GM12878 (cell line): Measurements from ENCODE around the gene LASP1NB.

Experiments
- ATAC-seq: fragments of 200-7000 bp; cut with Tn5 transposase; 3 replicates; pipeline ENCODE4 v1.9.1; 2020; ENCODE audit warnings: mild to moderate bottlenecking, moderate library complexity
- BruUV-seq: library from RNA; stranded (reverse); fragments of 400-500 nt; replicated peaks from 2 replicates; lab custom pipeline; 2021; lab: Mats Ljungman, UMichigan
- CTCF ChIA-PET: fragments of 300-600 bp; sonication (Branson Sonifier 250); formaldehyde crosslinking; extraction: SDS; loops from one replicate; lab custom pipeline; 2021; ENCODE audit warnings: inconsistent platforms; lab: Yijun Ruan, JAX
- POLR2A ChIA-PET: fragments of 350-600 bp; formaldehyde crosslinking; extraction: SDS; loops from one replicate; lab custom pipeline; 2021; ENCODE audit warnings: inconsistent platforms; lab: Charles Lee
- RAD21 ChIA-PET: fragments of 300-600 bp; sonication (Branson Sonifier 250); formaldehyde crosslinking; loops from one replicate; lab custom pipeline; 2023; ENCODE audit warnings: antibody characterized with exemption; ENCODE audit not compliant: unreplicated experiment; lab: Charles Lee
- SMC1A ChIA-PET: fragments of 300-600 bp; sonication (Branson Sonifier 250); formaldehyde crosslinking; loops from one replicate; lab custom pipeline; 2023; ENCODE audit not compliant: unreplicated experiment, uncharacterized antibody; lab: Charles Lee
- DNase-seq: peaks from one replicate; pipeline ENCODE4 v3.0.0-alpha.2; 2011; ENCODE audit warnings: low read depth, low spot score
- FAIRE-seq: peaks from 3 replicates; lab custom pipeline; 2011; peaks lifted over from hg19 to GRCh38; lab: Jason Lieb, UNC
- H2AFZ ChIP-seq: 2 replicates; pipeline ENCODE4 v1.6.0; 2011; ENCODE audit warnings: low read depth, low read length, control low read depth; ENCODE audit not compliant: control insufficient read depth
- H3K27ac ChIP-seq: 2 replicates; pipeline ENCODE4 v1.5.1; 2011; ENCODE audit warnings: control low read depth; ENCODE audit not compliant: control insufficient read depth, insufficient read depth
- H3K27me3 ChIP-seq, 2 experiments: replicated peaks in 1 of 2; 2 replicates each; pipeline versions ENCODE4 v1.6.0 to v1.6.1; 2011; ENCODE audit warnings: low read length in 1 of 2; ENCODE audit not compliant: control insufficient read depth in 2 of 2, insufficient read depth in 2 of 2
- H3K36me3 ChIP-seq, 2 experiments: 2 replicates each; pipeline ENCODE4 v1.5.1; 2011; ENCODE audit warnings: low read length in 1 of 2; ENCODE audit not compliant: control insufficient read depth in 2 of 2, insufficient read depth in 2 of 2
- H3K4me1 ChIP-seq: 2 replicates; pipeline ENCODE4 v1.6.1; 2011; ENCODE audit warnings: mild to moderate bottlenecking, low read length, moderate library complexity, mixed read lengths; ENCODE audit not compliant: control insufficient read depth, insufficient read depth
- H3K4me2 ChIP-seq: 2 replicates; pipeline ENCODE4 v1.6.0; 2011; ENCODE audit warnings: control low read depth; ENCODE audit not compliant: control insufficient read depth, insufficient read depth
- H3K4me3 ChIP-seq: fragments of 200-600 bp; sonication (generic); 2 replicates; pipeline ENCODE4 v1.5.1; 2016
- H3K79me2 ChIP-seq: 2 replicates; pipeline ENCODE4 v1.6.0; 2011; ENCODE audit warnings: low read length; ENCODE audit not compliant: control insufficient read depth, insufficient read depth
- H3K9ac ChIP-seq: 2 replicates; pipeline ENCODE4 v1.8.0; 2011; ENCODE audit warnings: low read length, control low read depth, mixed read lengths; ENCODE audit not compliant: control insufficient read depth, insufficient read depth
- H3K9me3 ChIP-seq: replicated peaks from 3 replicates; pipeline ENCODE4 v1.5.1; 2011; ENCODE audit warnings: mild to moderate bottlenecking, low read length; ENCODE audit not compliant: control insufficient read depth, insufficient read depth
- H4K20me1 ChIP-seq: 2 replicates; pipeline ENCODE4 v1.6.0; 2011; ENCODE audit not compliant: control insufficient read depth, insufficient read depth
- BHLHE40 ChIP-seq, 2 experiments: fragments of 450-650 bp in 1 of 2; IDR thresholded peaks; 2 replicates each; pipeline ENCODE4 v1.6.1; 2011 to 2017; ENCODE audit warnings: low read depth in 2 of 2, borderline replicate concordance in 1 of 2, improper control_type of control experiment in 1 of 2, low read length in 1 of 2, mild to moderate bottlenecking in 1 of 2
- CEBPB ChIP-seq, 2 experiments: fragments of 150-350 bp in 1 of 2; IDR thresholded peaks; 2 replicates each; pipeline ENCODE4 v1.6.1; 2012 to 2014; ENCODE audit warnings: low read depth in 2 of 2, low read length in 2 of 2, borderline replicate concordance in 1 of 2, inconsistent platforms in 1 of 2
- E4F1 ChIP-seq: fragments of 450-650 bp; IDR thresholded peaks from 2 replicates; pipeline ENCODE4 v1.6.1; 2018; ENCODE audit warnings: borderline replicate concordance, mild to moderate bottlenecking; ENCODE audit not compliant: partially characterized antibody
- ESRRA ChIP-seq: IDR thresholded peaks from 2 replicates; pipeline ENCODE4 v1.6.1; 2012; ENCODE audit warnings: mild to moderate bottlenecking, low read length, improper control_type of control experiment
- HCFC1 ChIP-seq: fragments of 150-350 bp; IDR thresholded peaks from 2 replicates; pipeline ENCODE4 v1.6.1; 2014; ENCODE audit warnings: low read length
- HDGF ChIP-seq: fragments of 450-650 bp; IDR thresholded peaks from 2 replicates; pipeline ENCODE4 v1.6.1; 2016; ENCODE audit warnings: antibody characterized with exemption
- POLR2AphosphoS2 ChIP-seq: IDR thresholded peaks from 2 replicates; pipeline ENCODE4 v1.6.1; 2011; ENCODE audit warnings: low read depth, mild to moderate bottlenecking, low read length, improper control_type of control experiment, moderate library complexity
- RAD51 ChIP-seq: fragments of 450-650 bp; IDR thresholded peaks from 2 replicates; pipeline ENCODE4 v1.6.1; 2016; ENCODE audit warnings: moderate library complexity, mild to moderate bottlenecking, inconsistent platforms
- RBBP5 ChIP-seq: fragments of 200-600 bp; sonication (generic); conservative IDR thresholded peaks from 2 replicates; pipeline ENCODE4 v1.6.1; 2016
- RELA ChIP-seq: fragments of 450-650 bp; IDR thresholded peaks from 2 replicates; pipeline ENCODE4 v1.8.0; 2014; ENCODE audit warnings: borderline replicate concordance; ENCODE audit not compliant: partially characterized antibody
- SIX5 ChIP-seq: IDR thresholded peaks from 2 replicates; pipeline ENCODE4 v1.6.1; 2011; ENCODE audit warnings: mild to moderate bottlenecking, low read depth, low read length, moderate library complexity; ENCODE audit not compliant: severe bottlenecking
- USF2 ChIP-seq: IDR thresholded peaks from 2 replicates; pipeline ENCODE4 v1.6.1; 2011; ENCODE audit warnings: low read depth, low read length, improper control_type of control experiment, borderline replicate concordance
- YY1 ChIP-seq: IDR thresholded peaks from 2 replicates; pipeline ENCODE4 v1.6.1; 2011; ENCODE audit warnings: low read depth, mild to moderate bottlenecking, low read length
- WGBS: methylation state at CpG from one replicate; pipeline ENCODE4 v1.1.6; 2016; ENCODE audit warnings: low lambda C conversion rate; ENCODE audit not compliant: insufficient replicate concordance, insufficient coverage; ENCODE audit errors: missing lambda C conversion rate; 5-methylcytosine and 5-hydroxymethylcytosine counted together
- in situ Hi-C: fragments of 300-500 bp; cut with MboI; formaldehyde crosslinking; loops from 9 replicates; pipeline ENCODE4 v1.14.3; 2018; ENCODE audit warnings: mixed read lengths
- intact Hi-C: fragments of 100-400 bp; cut with micrococcal nuclease; formaldehyde crosslinking; loops from one replicate; pipeline ENCODE4 v1.14.2; 2022; ENCODE audit not compliant: unreplicated experiment
- TF ChIP-seq, protein P1 (sequence below), 3 experiments: IDR thresholded peaks in 2 of 3; conservative IDR thresholded peaks in 1 of 3; 2 replicates each; pipeline ENCODE4 v1.5.1; 2011; ENCODE audit warnings: low read depth in 3 of 3, low read length in 3 of 3, mild to moderate bottlenecking in 3 of 3, control low read depth in 2 of 3, moderate library complexity in 2 of 3, inconsistent platforms in 1 of 3, mixed read lengths in 1 of 3; ENCODE audit not compliant: control insufficient read depth in 2 of 3, insufficient read depth in 1 of 3; ENCODE audit errors: extremely low read depth in 1 of 3

LASP1NB gene

GRCh38 chr17:38883592-38884526 is 41.6 kb upstream of the LASP1NB start (continued):
- no peak for TF ChIP-seq USF2

DNA sequence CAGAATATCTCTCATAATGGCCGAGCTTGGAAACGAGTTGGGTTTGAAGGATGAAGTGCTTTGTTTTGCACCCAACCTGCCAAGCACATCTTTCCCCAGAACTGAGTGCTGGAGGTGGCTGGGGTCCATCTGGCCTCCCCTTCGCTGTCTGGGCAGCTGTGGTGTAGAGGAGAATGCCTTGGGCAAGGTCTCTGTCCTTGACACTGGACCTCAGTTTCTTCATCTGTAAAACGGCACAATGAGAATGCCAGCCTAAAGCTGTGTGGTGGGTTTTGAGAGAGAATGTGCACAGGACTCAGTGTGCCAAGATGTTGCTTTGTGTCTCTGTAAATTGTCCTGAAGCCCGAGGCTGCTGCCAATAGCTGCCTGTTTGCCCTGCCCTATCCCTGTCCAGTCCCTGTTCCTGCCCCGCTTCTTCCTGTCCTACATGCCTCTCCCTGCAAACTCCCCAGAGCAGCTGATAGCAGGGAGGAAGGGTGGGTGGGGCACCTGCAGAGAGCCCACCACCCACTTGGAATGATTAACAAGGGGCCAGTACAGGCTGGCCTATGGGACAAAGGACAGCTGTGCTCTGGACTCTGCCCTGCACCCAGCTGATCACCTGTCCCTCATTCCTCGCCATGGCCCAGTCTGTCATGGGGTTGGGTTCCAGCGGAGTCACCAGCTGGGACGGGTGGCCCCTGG is 40.2 kb upstream of the LASP1NB start:
- ChIA-PET POLR2A (interaction anchor here (0.6 to 1.7 kb wide), 3 partner anchors 16 to 133 kb away, joined by 3 to 4 read pairs (median 3); no protein-coding TSS in a partner anchor), SMC1A (interaction anchor here (0.8 to 1.6 kb wide), 4 partner anchors 8 to 87 kb away, joined by 3 to 7 read pairs (median 4); partner anchors contain the start of gene LASP1), CTCF (interaction anchor here (0.9 to 2.1 kb wide), 2 partner anchors 11 to 13 kb away, joined by 3 to 12 read pairs; no protein-coding TSS in a partner anchor), RAD21 (interaction anchor here (0.6 to 1.4 kb wide), 2 partner anchors 14 to 269 kb away, joined by 3 read pairs; no protein-coding TSS in a partner anchor)
- Histone ChIP-seq H3K27me3 (no peaks in the 10 kb centered on the region), H3K4me2 (no peak overlapping the region), H3K36me3 (peaks cover 31 to 43% of the 10 kb centered on the region in 2 experiments; a peak in 3 of 4 replicates), H3K9ac (no peak overlapping the region), H2AFZ (no peak overlapping the region), H4K20me1 (peaks cover 5% of the 10 kb centered on the region; the same call in 1 of the 2 replicates), H3K9me3 (no peaks in the 10 kb centered on the region), H3K27ac (no peak overlapping the region; the same call in 1 of the 2 replicates), H3K79me2 (peaks cover 36% of the 10 kb centered on the region), H3K4me1 (peaks cover 31% of the 10 kb centered on the region), H3K4me3 (no peak overlapping the region)
- DNase-seq: no peak
- WGBS: 95% methylated on average over 9 of the region's 9 CpGs
- no peak for FAIRE-seq
- intact Hi-C loops: no loop called here
- no TSS peak for BruUV-seq
- in situ Hi-C loops: no loop called here
- ATAC-seq: no peak
- TF ChIP-seq, protein P1, sequence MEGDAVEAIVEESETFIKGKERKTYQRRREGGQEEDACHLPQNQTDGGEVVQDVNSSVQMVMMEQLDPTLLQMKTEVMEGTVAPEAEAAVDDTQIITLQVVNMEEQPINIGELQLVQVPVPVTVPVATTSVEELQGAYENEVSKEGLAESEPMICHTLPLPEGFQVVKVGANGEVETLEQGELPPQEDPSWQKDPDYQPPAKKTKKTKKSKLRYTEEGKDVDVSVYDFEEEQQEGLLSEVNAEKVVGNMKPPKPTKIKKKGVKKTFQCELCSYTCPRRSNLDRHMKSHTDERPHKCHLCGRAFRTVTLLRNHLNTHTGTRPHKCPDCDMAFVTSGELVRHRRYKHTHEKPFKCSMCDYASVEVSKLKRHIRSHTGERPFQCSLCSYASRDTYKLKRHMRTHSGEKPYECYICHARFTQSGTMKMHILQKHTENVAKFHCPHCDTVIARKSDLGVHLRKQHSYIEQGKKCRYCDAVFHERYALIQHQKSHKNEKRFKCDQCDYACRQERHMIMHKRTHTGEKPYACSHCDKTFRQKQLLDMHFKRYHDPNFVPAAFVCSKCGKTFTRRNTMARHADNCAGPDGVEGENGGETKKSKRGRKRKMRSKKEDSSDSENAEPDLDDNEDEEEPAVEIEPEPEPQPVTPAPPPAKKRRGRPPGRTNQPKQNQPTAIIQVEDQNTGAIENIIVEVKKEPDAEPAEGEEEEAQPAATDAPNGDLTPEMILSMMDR (IDR thresholded peaks at IDR 0.05 in 2 of 3, conservative IDR thresholded peaks at IDR 0.05 in 1 of 3; ENCODE audit: control insufficient read depth in 2 of 3, extremely low read depth in 1 of 3, insufficient read depth in 1 of 3, low read depth in 3 of 3, low read length in 3 of 3): no peak
- TF ChIP-seq YY1 (no peak), POLR2AphosphoS2 (no peak), E4F1 (no peak), HDGF (no peak), BHLHE40 (IDR thresholded peaks at IDR 0.05; ENCODE audit: borderline replicate concordance in 1 of 2, low read depth in 2 of 2, low read length in 1 of 2) (no peak), RELA (no peak), RAD51 (no peak), CEBPB (IDR thresholded peaks at IDR 0.05; ENCODE audit: borderline replicate concordance in 1 of 2, low read depth in 2 of 2, low read length in 2 of 2) (no peak), SIX5 (no peak), ESRRA (no peak), HCFC1 (no peak), RBBP5 (no peak)
